PFSK-1 (cell line): ENCODE results near the gene UCKL1.

Experiments used
- POLR2AphosphoS5 ChIP-seq: IDR thresholded peaks from 2 replicates; pipeline ENCODE4 v1.6.1; 2012; ENCODE audit warnings: low read depth, mild to moderate bottlenecking, control low read depth, low read length, moderate library complexity
- TF ChIP-seq, protein P1 (sequence below), 2 experiments: IDR thresholded peaks; 2 replicates each; pipeline versions ENCODE4 v1.6.1 to v1.8.0; 2011 to 2012; ENCODE audit warnings: low read depth in 2 of 2, low read length in 2 of 2, control low read depth in 1 of 2, inconsistent platforms in 1 of 2, mild to moderate bottlenecking in 1 of 2, moderate library complexity in 1 of 2; ENCODE audit not compliant: insufficient read depth in 1 of 2

GRCh38 chr20:64000906-64001305 lies 44.7 kb upstream of the UCKL1 start:
- TF ChIP-seq, protein P1, sequence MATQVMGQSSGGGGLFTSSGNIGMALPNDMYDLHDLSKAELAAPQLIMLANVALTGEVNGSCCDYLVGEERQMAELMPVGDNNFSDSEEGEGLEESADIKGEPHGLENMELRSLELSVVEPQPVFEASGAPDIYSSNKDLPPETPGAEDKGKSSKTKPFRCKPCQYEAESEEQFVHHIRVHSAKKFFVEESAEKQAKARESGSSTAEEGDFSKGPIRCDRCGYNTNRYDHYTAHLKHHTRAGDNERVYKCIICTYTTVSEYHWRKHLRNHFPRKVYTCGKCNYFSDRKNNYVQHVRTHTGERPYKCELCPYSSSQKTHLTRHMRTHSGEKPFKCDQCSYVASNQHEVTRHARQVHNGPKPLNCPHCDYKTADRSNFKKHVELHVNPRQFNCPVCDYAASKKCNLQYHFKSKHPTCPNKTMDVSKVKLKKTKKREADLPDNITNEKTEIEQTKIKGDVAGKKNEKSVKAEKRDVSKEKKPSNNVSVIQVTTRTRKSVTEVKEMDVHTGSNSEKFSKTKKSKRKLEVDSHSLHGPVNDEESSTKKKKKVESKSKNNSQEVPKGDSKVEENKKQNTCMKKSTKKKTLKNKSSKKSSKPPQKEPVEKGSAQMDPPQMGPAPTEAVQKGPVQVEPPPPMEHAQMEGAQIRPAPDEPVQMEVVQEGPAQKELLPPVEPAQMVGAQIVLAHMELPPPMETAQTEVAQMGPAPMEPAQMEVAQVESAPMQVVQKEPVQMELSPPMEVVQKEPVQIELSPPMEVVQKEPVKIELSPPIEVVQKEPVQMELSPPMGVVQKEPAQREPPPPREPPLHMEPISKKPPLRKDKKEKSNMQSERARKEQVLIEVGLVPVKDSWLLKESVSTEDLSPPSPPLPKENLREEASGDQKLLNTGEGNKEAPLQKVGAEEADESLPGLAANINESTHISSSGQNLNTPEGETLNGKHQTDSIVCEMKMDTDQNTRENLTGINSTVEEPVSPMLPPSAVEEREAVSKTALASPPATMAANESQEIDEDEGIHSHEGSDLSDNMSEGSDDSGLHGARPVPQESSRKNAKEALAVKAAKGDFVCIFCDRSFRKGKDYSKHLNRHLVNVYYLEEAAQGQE (IDR thresholded peaks at IDR 0.05; ENCODE audit: insufficient read depth in 1 of 2, low read depth in 2 of 2, low read length in 2 of 2), result no peak
- no peak for TF ChIP-seq POLR2AphosphoS5
